Rectal smooth muscle tissue (tissue), 1 donor: Measurements from ENCODE around the gene UMAD1.

Source experiments
- H3K27ac ChIP-seq: one replicate; pipeline ENCODE4 v1.7.0; 2013; ENCODE audit warnings: low read depth, low read length, inconsistent platforms
- H3K27me3 ChIP-seq: one replicate; pipeline ENCODE4 v1.7.0; 2013; ENCODE audit warnings: low read length; ENCODE audit not compliant: control insufficient read depth, insufficient read depth
- H3K36me3 ChIP-seq: one replicate; pipeline ENCODE4 v1.7.0; 2013; ENCODE audit warnings: low read length; ENCODE audit not compliant: control insufficient read depth, insufficient read depth
- H3K4me1 ChIP-seq: one replicate; pipeline ENCODE4 v1.7.0; 2013; ENCODE audit warnings: low read length; ENCODE audit not compliant: control insufficient read depth, insufficient read depth
- H3K4me3 ChIP-seq: one replicate; pipeline ENCODE4 v1.7.0; 2013; ENCODE audit warnings: low read length
- H3K9ac ChIP-seq: one replicate; pipeline ENCODE4 v1.7.0; 2013; ENCODE audit warnings: low read length

UMAD1 gene

GRCh38 chr7:7848892-7849291 lies 208.3 kb downstream of the UMAD1 start:
- no peaks in the 10 kb centered on the region for H3K36me3 ChIP-seq
- no peak overlapping the region for H3K27ac ChIP-seq
- no peaks in the 10 kb centered on the region for H3K27me3 ChIP-seq
- H3K9ac ChIP-seq = no peak overlapping the region
- no peaks in the 10 kb centered on the region for H3K4me1 ChIP-seq
- no peak overlapping the region for H3K4me3 ChIP-seq

- H3K27ac ChIP-seq = no peak overlapping the region
- H3K4me1 ChIP-seq = no peaks in the 10 kb centered on the region
- no peaks in the 10 kb centered on the region for H3K36me3 ChIP-seq
- no peaks in the 10 kb centered on the region for H3K27me3 ChIP-seq
- H3K9ac ChIP-seq = no peak overlapping the region
- H3K4me3 ChIP-seq = no peak overlapping the region
These were observed 209.6 kb downstream of the UMAD1 start for GRCh38 chr7:7850150-7850549.

DNA sequence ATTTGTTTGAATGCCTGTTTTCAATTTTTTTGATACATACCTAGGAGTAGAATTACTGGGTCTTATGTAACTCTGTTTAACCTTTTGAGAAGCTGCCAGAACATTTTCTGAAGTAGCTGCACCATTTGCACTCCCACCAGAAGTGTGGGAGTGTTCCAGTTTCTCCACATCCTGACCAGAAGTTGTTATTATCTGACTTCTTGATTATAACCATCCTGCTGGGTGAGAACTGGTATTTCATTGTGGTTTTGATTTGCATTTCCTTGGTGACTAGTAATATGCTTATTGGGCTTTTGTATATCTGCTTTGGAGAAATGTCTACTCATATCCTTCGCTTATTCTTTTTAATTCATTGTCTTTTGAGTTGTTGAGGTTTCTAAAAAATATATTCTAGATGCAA lies 210.8 kb downstream of the UMAD1 start:
- Histone ChIP-seq H3K4me3 (no peak overlapping the region), H3K27me3 (no peaks in the 10 kb centered on the region), H3K9ac (no peak overlapping the region), H3K4me1 (no peaks in the 10 kb centered on the region), H3K36me3 (no peaks in the 10 kb centered on the region), H3K27ac (no peak overlapping the region)

DNA sequence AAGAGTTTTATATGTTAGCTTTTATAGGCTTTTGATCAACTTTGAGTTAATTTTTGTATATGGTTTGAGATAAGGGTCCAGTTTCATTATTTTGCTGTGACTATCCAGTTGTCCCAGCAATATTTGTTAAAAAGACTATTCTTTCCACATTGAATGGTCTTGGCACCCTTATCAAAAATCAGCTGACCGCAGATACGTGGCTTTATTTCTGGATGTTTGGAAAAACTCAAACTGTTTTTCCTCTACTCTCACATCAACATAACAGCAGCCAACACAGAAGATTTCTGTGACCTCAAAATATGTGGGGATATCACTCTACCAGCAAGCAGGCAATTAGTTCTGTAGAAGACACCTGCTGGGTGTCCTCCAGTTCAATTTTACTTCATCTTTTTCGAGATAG lies 211.4 kb downstream of the UMAD1 start:
- Histone ChIP-seq H3K27me3 (no peaks in the 10 kb centered on the region), H3K4me1 (no peaks in the 10 kb centered on the region), H3K4me3 (no peak overlapping the region), H3K27ac (no peak overlapping the region), H3K36me3 (no peaks in the 10 kb centered on the region), H3K9ac (no peak overlapping the region)

- Histone ChIP-seq H3K4me3 (no peak overlapping the region), H3K9ac (no peak overlapping the region), H3K27ac (no peak overlapping the region), H3K36me3 (no peaks in the 10 kb centered on the region), H3K4me1 (no peaks in the 10 kb centered on the region), H3K27me3 (no peaks in the 10 kb centered on the region)
These were observed 216.6 kb downstream of the UMAD1 start for GRCh38 chr7:7857143-7857583.

DNA sequence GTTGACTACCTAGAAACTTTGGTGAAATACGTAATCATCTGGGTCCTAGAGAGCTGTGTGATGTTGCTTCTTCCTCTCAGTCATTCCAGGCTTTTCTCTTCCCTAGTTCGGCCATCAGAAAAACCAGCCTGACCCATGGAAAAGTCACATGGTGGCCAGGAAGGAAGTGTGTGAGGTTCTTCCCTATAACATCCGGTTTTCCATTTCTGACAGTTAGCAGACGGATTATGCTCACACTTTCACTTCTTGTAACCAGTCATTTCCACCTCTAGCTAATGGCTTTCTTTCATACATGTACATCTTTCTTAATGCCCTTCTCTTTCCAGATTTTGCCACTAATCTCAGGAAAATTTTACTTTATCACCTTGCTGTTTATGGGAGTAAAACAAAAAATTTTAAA lies 218.0 kb downstream of the UMAD1 start:
- no peak overlapping the region for H3K27ac ChIP-seq
- no peaks in the 10 kb centered on the region for H3K27me3 ChIP-seq
- no peaks in the 10 kb centered on the region for H3K4me1 ChIP-seq
- no peak overlapping the region for H3K4me3 ChIP-seq
- H3K9ac ChIP-seq = no peak overlapping the region
- no peaks in the 10 kb centered on the region for H3K36me3 ChIP-seq

DNA sequence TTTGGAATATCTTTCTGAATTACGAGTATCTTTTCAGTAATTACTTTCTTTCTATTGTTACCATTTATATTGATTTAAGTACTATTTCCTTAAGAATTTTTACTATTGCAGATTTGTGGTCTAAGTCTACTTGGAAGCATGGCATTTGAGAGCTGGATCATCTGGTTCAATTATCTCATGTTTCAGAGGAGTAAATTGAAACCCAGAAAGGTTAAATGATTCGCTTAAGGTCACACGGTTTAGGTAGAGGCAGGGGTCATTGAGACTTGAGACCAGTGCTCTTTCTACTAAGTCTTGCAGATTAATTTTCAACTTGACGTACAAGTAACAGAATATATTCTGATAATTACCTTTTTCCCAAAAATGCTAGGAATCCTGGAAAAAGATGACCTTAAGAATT lies 218.9 kb downstream of the UMAD1 start:
- no peak overlapping the region for H3K9ac ChIP-seq
- no peaks in the 10 kb centered on the region for H3K27me3 ChIP-seq
- H3K4me1 ChIP-seq = no peaks in the 10 kb centered on the region
- H3K27ac ChIP-seq = no peak overlapping the region
- no peaks in the 10 kb centered on the region for H3K36me3 ChIP-seq
- H3K4me3 ChIP-seq = no peak overlapping the region

- no peaks in the 10 kb centered on the region for H3K36me3 ChIP-seq
- H3K27ac ChIP-seq = no peak overlapping the region
- H3K4me1 ChIP-seq = no peaks in the 10 kb centered on the region
These were observed 220.7 kb downstream of the UMAD1 start for GRCh38 chr7:7861211-7861633.

DNA sequence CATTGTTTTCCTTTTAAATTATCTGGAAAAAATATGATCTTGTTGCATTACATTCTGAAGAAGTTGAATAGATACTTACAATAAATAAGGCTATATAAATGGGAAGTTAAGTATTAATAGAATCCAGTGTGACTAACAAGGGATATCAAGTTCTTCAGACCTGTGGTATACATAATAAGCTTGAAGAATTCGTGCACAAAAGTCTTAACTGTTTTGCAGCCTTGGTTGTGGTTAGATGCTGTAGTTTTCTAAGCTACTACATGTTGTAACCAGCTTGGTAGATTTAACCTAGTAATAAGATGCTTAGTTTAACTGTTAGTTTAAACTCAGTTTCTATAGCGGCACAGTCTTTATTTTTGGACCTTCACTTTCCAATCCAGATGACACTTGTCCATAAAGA lies 221.8 kb downstream of the UMAD1 start:
- Histone ChIP-seq H3K4me1 (no peaks in the 10 kb centered on the region), H3K27me3 (no peaks in the 10 kb centered on the region), H3K36me3 (no peaks in the 10 kb centered on the region), H3K27ac (no peak overlapping the region), H3K4me3 (no peak overlapping the region), H3K9ac (no peak overlapping the region)

More at GRCh38 chr7:7861211-7861633, 220.7 kb downstream of the UMAD1 start:
- Histone ChIP-seq H3K9ac (no peak overlapping the region), H3K27me3 (no peaks in the 10 kb centered on the region), H3K4me3 (no peak overlapping the region)

- Histone ChIP-seq H3K36me3 (no peaks in the 10 kb centered on the region), H3K4me3 (no peak overlapping the region), H3K4me1 (no peaks in the 10 kb centered on the region), H3K27ac (peak overlapping the region; percentile 13), H3K27me3 (no peaks in the 10 kb centered on the region), H3K9ac (no peak overlapping the region)
These were observed 227.5 kb downstream of the UMAD1 start for GRCh38 chr7:7867846-7868571.

DNA sequence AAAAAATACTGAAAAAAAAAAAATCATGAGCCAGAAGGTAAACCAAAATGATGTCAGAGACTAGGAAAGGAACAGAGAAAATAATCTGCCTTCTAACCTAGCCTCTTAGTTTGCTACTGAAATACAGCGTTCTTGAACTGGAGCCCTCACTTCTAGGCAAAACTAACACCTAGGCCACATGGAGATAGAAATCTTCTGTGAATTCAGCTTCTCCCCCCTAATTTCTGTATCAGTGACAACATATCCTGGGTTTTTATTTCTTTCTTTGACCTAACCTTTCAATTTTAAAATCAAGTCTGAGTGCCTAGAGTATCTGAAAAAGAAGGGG lies 228.0 kb downstream of the UMAD1 start:
- no peaks in the 10 kb centered on the region for H3K4me1 ChIP-seq
- no peak overlapping the region for H3K27ac ChIP-seq
- no peak overlapping the region for H3K9ac ChIP-seq
- H3K36me3 ChIP-seq = no peaks in the 10 kb centered on the region
- H3K4me3 ChIP-seq = no peak overlapping the region
- H3K27me3 ChIP-seq = no peaks in the 10 kb centered on the region

DNA sequence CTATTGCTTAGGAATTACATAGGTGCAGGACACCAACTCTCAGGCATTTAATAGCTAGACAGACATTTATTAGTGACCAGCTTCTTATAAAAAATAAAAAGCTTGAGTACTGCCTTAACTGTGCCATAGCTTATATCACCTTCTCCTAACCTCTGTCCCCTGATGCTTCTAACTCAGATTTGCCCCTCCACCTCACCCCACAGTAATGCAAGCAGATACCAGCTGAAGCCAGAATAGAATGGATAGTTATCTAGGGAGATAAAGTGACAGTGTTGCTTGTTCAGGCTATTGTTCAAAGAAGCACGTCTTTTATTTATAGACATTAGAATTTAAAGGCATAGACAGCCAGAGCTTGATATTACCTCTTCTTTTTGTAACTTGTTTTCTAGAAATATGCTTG lies 228.5 kb downstream of the UMAD1 start:
- Histone ChIP-seq H3K36me3 (no peaks in the 10 kb centered on the region), H3K27ac (no peak overlapping the region), H3K9ac (no peak overlapping the region), H3K4me3 (no peak overlapping the region), H3K4me1 (no peaks in the 10 kb centered on the region), H3K27me3 (no peaks in the 10 kb centered on the region)

- H3K9ac ChIP-seq = no peak overlapping the region
- H3K4me1 ChIP-seq = no peaks in the 10 kb centered on the region
- no peak overlapping the region for H3K4me3 ChIP-seq
- no peak overlapping the region for H3K27ac ChIP-seq
- H3K36me3 ChIP-seq = no peaks in the 10 kb centered on the region
- no peaks in the 10 kb centered on the region for H3K27me3 ChIP-seq
These were observed 229.1 kb downstream of the UMAD1 start for GRCh38 chr7:7869651-7870050.
